MCF 10A (cell line): ENCODE results near the gene GGA2. TPM values are rescaled to one million over a fixed set of nuclear protein-coding genes. Genes with fewer than 3 reads are reported as not detected.
"Not testable (repeated sequence)": the region's sequence is repeated elsewhere in the genome, so short reads cannot be mapped to it uniquely, and the experiment has no call there.

Experiments
- BruUV-seq: library from RNA; stranded (reverse); fragments of 400-500 nt; replicated peaks from 2 replicates; lab custom pipeline; 2021; lab: Mats Ljungman, UMichigan
- CTCF ChIA-PET: fragments of 300-600 bp; sonication (Branson Sonifier 250); formaldehyde crosslinking; extraction: SDS; loops from one replicate; lab custom pipeline; 2021; ENCODE audit warnings: antibody characterized with exemption, inconsistent platforms; lab: Yijun Ruan, JAX
- POLR2A ChIA-PET: fragments of 300-600, 350-650 bp; sonication (Branson Sonifier 250); formaldehyde crosslinking; extraction: SDS; loops from one replicate; lab custom pipeline; 2020; ENCODE audit warnings: antibody characterized with exemption, inconsistent platforms; lab: Yijun Ruan, JAX
- DNase-seq: peaks from one replicate; pipeline ENCODE4 v3.0.0-alpha.2; 2018; ENCODE audit not compliant: unreplicated experiment
- H3K27ac Mint-ChIP-seq: one replicate; pipeline ENCODE4 v1.8.0; 2022; ENCODE audit warnings: mild to moderate bottlenecking, low read depth, mixed read lengths; ENCODE audit not compliant: unreplicated experiment
- H3K27me3 Mint-ChIP-seq: one replicate; pipeline ENCODE4 v1.8.0; 2022; ENCODE audit warnings: mixed read lengths; ENCODE audit not compliant: insufficient read depth, unreplicated experiment
- H3K36me3 Mint-ChIP-seq: one replicate; pipeline ENCODE4 v1.8.0; 2022; ENCODE audit warnings: mild to moderate bottlenecking, moderate library complexity, mixed read lengths; ENCODE audit not compliant: insufficient read depth, unreplicated experiment
- H3K4me1 Mint-ChIP-seq: one replicate; pipeline ENCODE4 v1.8.0; 2022; ENCODE audit warnings: mixed read lengths; ENCODE audit not compliant: insufficient read depth, unreplicated experiment
- H3K4me3 Mint-ChIP-seq: one replicate; pipeline ENCODE4 v1.8.0; 2022; ENCODE audit warnings: mild to moderate bottlenecking, moderate library complexity, mixed read lengths; ENCODE audit not compliant: unreplicated experiment
- H3K9me3 Mint-ChIP-seq: one replicate; pipeline ENCODE4 v1.8.0; 2022; ENCODE audit warnings: mixed read lengths; ENCODE audit not compliant: unreplicated experiment
- intact Hi-C: fragments of 100-400 bp; cut with micrococcal nuclease; formaldehyde crosslinking; loops from 2 replicates; pipeline ENCODE4 v1.14.1; 2022
- total RNA-seq: library from RNA; stranded (reverse); gene quantifications from 2 replicates; pipeline ENCODE4 v1.2.3, GENCODE V29; 2022
- TF ChIP-seq, protein P1 (sequence below): fragments of 200-600 bp; IDR thresholded peaks from one replicate; pipeline ENCODE4 v1.8.0; 2022; ENCODE audit warnings: antibody characterized with exemption, mild to moderate bottlenecking; ENCODE audit not compliant: unreplicated experiment

GGA2 gene
- total RNA-seq, 1 experiment from 2014 or later, result 22.2 TPM

DNA sequence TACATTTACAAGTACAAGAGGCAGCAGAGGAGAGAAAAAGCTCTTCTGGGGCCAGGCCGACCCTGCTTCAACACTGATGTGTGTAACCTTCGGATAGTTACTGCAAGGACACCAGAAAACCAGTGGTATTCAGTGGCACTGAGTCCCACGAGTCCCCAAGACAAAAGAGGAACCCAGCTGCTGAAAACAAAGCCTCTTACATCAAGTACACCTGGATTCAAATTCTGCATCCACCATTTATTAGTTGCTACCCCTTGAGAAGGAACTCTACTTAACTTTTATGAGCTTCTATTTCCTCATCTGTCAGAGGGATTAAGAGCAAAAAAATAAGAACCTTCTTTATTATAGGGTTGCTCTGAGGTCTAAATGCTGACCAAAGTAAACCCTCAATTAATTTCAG, 44.2 kb upstream of the GGA2 start:
- Mint-ChIP-seq H3K36me3 (peaks cover 34% of the 10 kb centered on the region), H3K4me3 (no peak overlapping the region), H3K4me1 (peaks cover 6% of the 10 kb centered on the region), H3K27ac (peak overlapping the region; percentile 18), H3K9me3 (no peaks in the 10 kb centered on the region), H3K27me3 (no peaks in the 10 kb centered on the region)
- POLR2A ChIA-PET, result interaction anchor here (0.6 to 0.8 kb wide), 4 partner anchors 23 to 971 kb away, joined by 3 to 4 read pairs (median 4); partner anchors contain the start of gene COG7
- BruUV-seq, result no TSS peak
- CTCF ChIA-PET, result interaction anchor here (0.7 to 1.4 kb wide), 4 partner anchors 10 to 373 kb away, joined by 3 to 5 read pairs (median 3); partner anchors contain the start of gene NDUFAB1
- no peak for DNase-seq
- intact Hi-C loops, result no loop called here
- TF ChIP-seq, protein P1, sequence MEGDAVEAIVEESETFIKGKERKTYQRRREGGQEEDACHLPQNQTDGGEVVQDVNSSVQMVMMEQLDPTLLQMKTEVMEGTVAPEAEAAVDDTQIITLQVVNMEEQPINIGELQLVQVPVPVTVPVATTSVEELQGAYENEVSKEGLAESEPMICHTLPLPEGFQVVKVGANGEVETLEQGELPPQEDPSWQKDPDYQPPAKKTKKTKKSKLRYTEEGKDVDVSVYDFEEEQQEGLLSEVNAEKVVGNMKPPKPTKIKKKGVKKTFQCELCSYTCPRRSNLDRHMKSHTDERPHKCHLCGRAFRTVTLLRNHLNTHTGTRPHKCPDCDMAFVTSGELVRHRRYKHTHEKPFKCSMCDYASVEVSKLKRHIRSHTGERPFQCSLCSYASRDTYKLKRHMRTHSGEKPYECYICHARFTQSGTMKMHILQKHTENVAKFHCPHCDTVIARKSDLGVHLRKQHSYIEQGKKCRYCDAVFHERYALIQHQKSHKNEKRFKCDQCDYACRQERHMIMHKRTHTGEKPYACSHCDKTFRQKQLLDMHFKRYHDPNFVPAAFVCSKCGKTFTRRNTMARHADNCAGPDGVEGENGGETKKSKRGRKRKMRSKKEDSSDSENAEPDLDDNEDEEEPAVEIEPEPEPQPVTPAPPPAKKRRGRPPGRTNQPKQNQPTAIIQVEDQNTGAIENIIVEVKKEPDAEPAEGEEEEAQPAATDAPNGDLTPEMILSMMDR, result no peak

DNA sequence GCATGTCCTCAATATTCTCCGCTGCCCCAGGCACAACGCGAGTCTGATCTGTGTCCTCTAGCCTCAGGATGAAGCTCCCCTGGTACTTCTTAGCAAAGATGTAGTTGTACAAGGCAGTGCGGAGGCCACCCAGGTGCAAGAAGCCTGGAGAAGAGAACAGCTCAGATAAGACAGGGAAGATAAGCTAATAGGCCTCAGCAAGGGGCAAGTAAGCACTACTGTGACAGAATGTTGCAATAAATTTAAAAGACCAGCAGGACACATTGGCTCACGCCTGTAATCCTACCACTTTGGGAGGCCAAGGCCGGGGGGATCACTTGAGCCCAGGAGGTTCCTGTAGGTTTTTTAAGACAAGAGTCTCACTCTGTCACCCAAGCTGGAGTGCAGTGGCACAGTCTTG, 41.9 kb upstream of the GGA2 start:
- no TSS peak for BruUV-seq
- H3K27me3 Mint-ChIP-seq, result no peaks in the 10 kb centered on the region
- no peak overlapping the region for H3K27ac Mint-ChIP-seq
- no peak for DNase-seq
- no peak overlapping the region for H3K4me3 Mint-ChIP-seq
- TF ChIP-seq, protein P1, result no peak
- CTCF ChIA-PET, result interaction anchor here (0.7 to 1.5 kb wide), 4 partner anchors 13 to 117 kb away, joined by 3 to 4 read pairs (median 4); no protein-coding TSS in a partner anchor
- intact Hi-C loops, result no loop called here
- POLR2A ChIA-PET, result no interaction called here
- H3K9me3 Mint-ChIP-seq, result no peaks in the 10 kb centered on the region
- peaks cover 51% of the 10 kb centered on the region for H3K36me3 Mint-ChIP-seq
- peaks cover 6% of the 10 kb centered on the region for H3K4me1 Mint-ChIP-seq

DNA sequence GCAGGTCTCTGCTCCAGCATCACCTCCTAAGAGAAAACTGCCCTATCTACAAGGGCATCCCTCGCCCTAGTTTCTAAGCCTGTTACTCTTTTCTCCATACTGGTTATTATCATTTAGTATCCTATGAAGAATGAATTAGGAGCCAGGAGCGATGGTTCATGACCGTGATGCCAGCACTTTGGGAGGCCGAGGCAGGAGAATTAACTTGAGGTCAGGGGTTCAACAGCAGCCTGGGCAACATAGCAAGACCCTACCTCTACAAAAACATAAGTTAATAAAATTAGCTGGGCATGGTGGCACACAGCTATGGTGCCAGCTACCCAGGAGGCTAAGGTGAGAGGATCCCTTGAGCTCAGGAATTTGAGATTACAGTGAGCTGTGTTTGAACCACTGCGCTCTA, 39.6 kb upstream of the GGA2 start:
- Mint-ChIP-seq H3K9me3 (no peaks in the 10 kb centered on the region), H3K27ac (no peak overlapping the region), H3K4me1 (no peaks in the 10 kb centered on the region), H3K36me3 (peaks cover 61% of the 10 kb centered on the region), H3K4me3 (no peak overlapping the region), H3K27me3 (no peaks in the 10 kb centered on the region)
- ChIA-PET POLR2A (interaction anchor here (0.5 to 1.7 kb wide), 3 partner anchors 8 to 39 kb away, joined by 3 to 5 read pairs (median 4); partner anchors contain the start of gene GGA2), CTCF (interaction anchor here (1.0 to 1.6 kb wide), 2 partner anchors 8 to 46 kb away, joined by 3 to 7 read pairs; partner anchors contain the start of gene UBFD1)
- TF ChIP-seq, protein P1, result no peak
- BruUV-seq, result no TSS peak
- DNase-seq, result no peak
- intact Hi-C loops, result no loop called here

DNA sequence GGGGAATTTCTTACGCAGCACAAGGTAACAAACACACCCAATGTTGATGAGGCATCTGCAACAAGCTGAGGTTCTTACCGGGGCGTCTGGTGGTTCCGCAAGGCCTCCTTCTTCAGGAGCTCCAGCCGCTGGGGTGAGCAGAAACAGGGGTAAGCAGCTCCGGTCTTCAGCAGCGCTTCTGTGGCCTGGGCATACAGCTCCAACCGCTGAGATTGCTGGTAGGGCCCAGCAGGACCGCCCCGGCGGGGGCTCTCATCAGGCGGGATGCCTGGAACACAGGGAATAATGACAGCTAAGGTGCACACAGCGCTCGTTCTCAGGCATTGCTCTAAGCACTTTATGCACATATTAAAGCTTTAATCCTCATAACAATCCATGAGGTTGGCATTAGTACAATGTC, 34.1 kb upstream of the GGA2 start:
- Mint-ChIP-seq H3K4me3 (no peak overlapping the region), H3K9me3 (no peaks in the 10 kb centered on the region), H3K36me3 (peaks cover 64% of the 10 kb centered on the region), H3K27me3 (no peaks in the 10 kb centered on the region), H3K4me1 (no peaks in the 10 kb centered on the region), H3K27ac (no peak overlapping the region)
- no peak for DNase-seq
- ChIA-PET POLR2A (interaction anchor here (0.7 to 2.5 kb wide), 2 partner anchors 14 to 399 kb away, joined by 3 to 10 read pairs; partner anchors contain the start of genes EARS2 and UBFD1), CTCF (interaction anchor here (1.1 to 1.3 kb wide), 2 partner anchors 10 to 19 kb away, joined by 3 read pairs; no protein-coding TSS in a partner anchor)
- intact Hi-C loops, result no loop called here
- no TSS peak for BruUV-seq
- TF ChIP-seq, protein P1, result no peak

DNA sequence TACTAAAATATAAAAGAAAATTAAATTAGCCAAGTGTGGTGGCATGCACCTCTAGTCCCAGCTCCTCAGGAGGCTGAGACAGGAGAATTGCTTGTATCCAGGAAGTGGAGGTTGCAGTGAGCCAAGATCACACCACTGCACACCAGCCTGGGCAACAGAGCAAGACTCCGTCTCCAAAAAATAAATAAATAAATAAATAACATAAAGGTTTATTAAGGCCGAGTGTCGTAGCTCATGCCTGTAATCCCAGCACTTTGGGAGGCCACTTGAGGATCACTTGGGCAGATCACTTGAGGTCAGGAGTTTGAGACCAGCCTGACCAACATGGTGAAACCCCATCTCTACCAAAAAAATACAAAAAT, 30.5 kb upstream of the GGA2 start:
- peaks cover 72% of the 10 kb centered on the region for H3K36me3 Mint-ChIP-seq
- CTCF ChIA-PET, result interaction anchor here (0.5 to 1.8 kb wide), 5 partner anchors 10 to 200 kb away, joined by 4 to 8 read pairs (median 5); no protein-coding TSS in a partner anchor
- intact Hi-C loops, result not testable (repeated sequence)

More for the DNA sequence above, 30.5 kb upstream of the GGA2 start:
- POLR2A ChIA-PET, result interaction anchor here (0.6 to 2.0 kb wide), 3 partner anchors 8 to 47 kb away, joined by 3 to 6 read pairs (median 3); no protein-coding TSS in a partner anchor
- not testable (repeated sequence) for H3K4me3 Mint-ChIP-seq, BruUV-seq, H3K9me3 Mint-ChIP-seq, H3K4me1 Mint-ChIP-seq, DNase-seq, H3K27me3 Mint-ChIP-seq, H3K27ac Mint-ChIP-seq
